Measurements from ENCODE around the gene TRPM1.

The TRPM1 gene

GRCh38 chr15:31050953-31051352, 50.6 kb downstream of the TRPM1 start:
- no peak for TF ChIP-seq CTCF (IDR thresholded peaks at IDR 0.05; ENCODE audit: borderline replicate concordance, insufficient read depth, low read depth, low read length)
- no peak overlapping the region for H3K4me3 ChIP-seq (ENCODE audit: low read depth, low read length)

GRCh38 chr15:31049682-31050615, 51.6 kb downstream of the TRPM1 start:
- no peak overlapping the region for H3K4me3 ChIP-seq (ENCODE audit: low read depth, low read length)
- no peak for TF ChIP-seq CTCF (IDR thresholded peaks at IDR 0.05; ENCODE audit: borderline replicate concordance, insufficient read depth, low read depth, low read length)

- no peak overlapping the region for H3K4me3 ChIP-seq (ENCODE audit: low read depth, low read length)
- no peak for TF ChIP-seq CTCF (IDR thresholded peaks at IDR 0.05; ENCODE audit: borderline replicate concordance, insufficient read depth, low read depth, low read length)
Measured at GRCh38 chr15:31049111-31049510, 52.4 kb downstream of the TRPM1 start.

- no peak for TF ChIP-seq CTCF (IDR thresholded peaks at IDR 0.05; ENCODE audit: borderline replicate concordance, insufficient read depth, low read depth, low read length)
- no peak overlapping the region for H3K4me3 ChIP-seq (ENCODE audit: low read depth, low read length)
Measured at GRCh38 chr15:31047437-31047836, 54.1 kb downstream of the TRPM1 start.

GRCh38 chr15:31046759-31047359, 54.7 kb downstream of the TRPM1 start:
- no peak for TF ChIP-seq CTCF (IDR thresholded peaks at IDR 0.05; ENCODE audit: borderline replicate concordance, insufficient read depth, low read depth, low read length)
- no peak overlapping the region for H3K4me3 ChIP-seq (ENCODE audit: low read depth, low read length)

- H3K4me3 ChIP-seq (ENCODE audit: low read depth, low read length): no peak overlapping the region
- no peak for TF ChIP-seq CTCF (IDR thresholded peaks at IDR 0.05; ENCODE audit: borderline replicate concordance, insufficient read depth, low read depth, low read length)
Measured at GRCh38 chr15:31045606-31046005, 55.9 kb downstream of the TRPM1 start.

GRCh38 chr15:31042751-31043150, 58.8 kb downstream of the TRPM1 start:
- H3K4me3 ChIP-seq (ENCODE audit: low read depth, low read length): no peak overlapping the region
- TF ChIP-seq CTCF (IDR thresholded peaks at IDR 0.05; ENCODE audit: borderline replicate concordance, insufficient read depth, low read depth, low read length): no peak

Data from GM12875 (cell line).